Ascending aorta (tissue), 2 donors: ENCODE results near the gene KRT39. TPM values are rescaled to one million over a fixed set of nuclear protein-coding genes. Genes with fewer than 3 reads are reported as not detected.

Experiments used
- DNase-seq, 2 donors: peaks; one replicate each; pipeline ENCODE4 v3.0.0-alpha.2; 2019; ENCODE audit warnings: low spot score in 2 of 2
- H3K27ac ChIP-seq, 2 donors: fragments of 200-600 bp; sonication (generic); one replicate each; pipeline ENCODE4 v1.5.1; 2016 to 2017; ENCODE audit warnings: mild to moderate bottlenecking in 1 of 2
- H3K27me3 ChIP-seq: fragments of 200-600 bp; sonication (generic); one replicate; pipeline ENCODE4 v1.5.1; 2017
- H3K36me3 ChIP-seq, 2 donors: fragments of 200-600 bp; sonication (generic); one replicate each; pipeline ENCODE4 v1.5.1; 2016
- H3K4me1 ChIP-seq, 2 donors: fragments of 200-600 bp; sonication (generic); one replicate each; pipeline ENCODE4 v1.5.1; 2016 to 2017; ENCODE audit warnings: mild to moderate bottlenecking in 1 of 2
- H3K4me3 ChIP-seq, 2 donors: fragments of 200-600 bp; sonication (generic); one replicate each; pipeline ENCODE4 v1.5.1; 2016 to 2017; ENCODE audit warnings: mild to moderate bottlenecking in 1 of 2
- H3K9me3 ChIP-seq, 2 donors: fragments of 200-600 bp; sonication (generic); one replicate each; pipeline ENCODE4 v1.5.1; 2016
- intact Hi-C: fragments of 100-400 bp; cut with DNase I; formaldehyde crosslinking; loops from one replicate; pipeline ENCODE4 v1.15.1; 2023
- total RNA-seq: library from RNA; depleted of rRNA; stranded (reverse); fragments of >200 nt; gene quantifications from one replicate; pipeline ENCODE4 v1.1.0, GENCODE V29; 2016
- TF ChIP-seq, protein P1 (sequence below), 3 experiments: fragments of 200-600 bp in 2 of 3; fragments of 450-650 bp in 1 of 3; sonication (generic) in 2 of 3; IDR thresholded peaks; one replicate each; pipeline ENCODE4 v1.5.1; 2016 to 2019; ENCODE audit warnings: antibody characterized with exemption in 3 of 3, mild to moderate bottlenecking in 1 of 3, moderate library complexity in 1 of 3

Gene KRT39
- total RNA-seq, 1 donor from 2014 or later = not detected

DNA sequence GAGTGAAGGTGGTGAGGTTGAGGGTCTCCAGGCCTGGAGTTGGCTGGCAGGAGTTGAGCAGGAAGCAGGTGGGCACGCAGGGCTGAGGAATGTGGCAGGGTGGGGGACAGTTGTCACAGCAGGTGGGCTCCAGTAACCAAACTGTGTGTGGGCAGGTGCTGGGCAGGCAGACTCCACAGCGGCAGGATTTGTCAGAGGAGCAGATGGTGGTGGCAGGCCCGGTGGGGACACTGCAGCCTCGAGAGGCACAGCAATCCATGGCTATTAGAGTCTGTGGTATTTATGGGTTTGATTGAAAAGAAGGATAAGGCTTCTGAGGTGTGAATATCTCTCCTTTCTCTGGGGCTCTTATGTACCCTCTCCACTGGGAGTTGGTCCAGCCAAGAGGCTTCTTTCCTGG lies 27.1 kb upstream of the KRT39 start, which contains the start of gene KRTAP3-3:
KRTAP3-3 (minus strand) TSS at position 326 of the 400 bp plus-strand sequence; CDS start at position 259, 67 bp downstream.
- Histone ChIP-seq H3K4me1 (no peaks in the 10 kb centered on the region), H3K9me3 (no peaks in the 10 kb centered on the region), H3K27me3 (no peaks in the 10 kb centered on the region), H3K36me3 (no peaks in the 10 kb centered on the region), H3K4me3 (no peak within 1 kb of the TSS), H3K27ac (no peak within 1 kb of the TSS)
- intact Hi-C loops = no loop called here
- no peak for DNase-seq
- TF ChIP-seq, protein P1, sequence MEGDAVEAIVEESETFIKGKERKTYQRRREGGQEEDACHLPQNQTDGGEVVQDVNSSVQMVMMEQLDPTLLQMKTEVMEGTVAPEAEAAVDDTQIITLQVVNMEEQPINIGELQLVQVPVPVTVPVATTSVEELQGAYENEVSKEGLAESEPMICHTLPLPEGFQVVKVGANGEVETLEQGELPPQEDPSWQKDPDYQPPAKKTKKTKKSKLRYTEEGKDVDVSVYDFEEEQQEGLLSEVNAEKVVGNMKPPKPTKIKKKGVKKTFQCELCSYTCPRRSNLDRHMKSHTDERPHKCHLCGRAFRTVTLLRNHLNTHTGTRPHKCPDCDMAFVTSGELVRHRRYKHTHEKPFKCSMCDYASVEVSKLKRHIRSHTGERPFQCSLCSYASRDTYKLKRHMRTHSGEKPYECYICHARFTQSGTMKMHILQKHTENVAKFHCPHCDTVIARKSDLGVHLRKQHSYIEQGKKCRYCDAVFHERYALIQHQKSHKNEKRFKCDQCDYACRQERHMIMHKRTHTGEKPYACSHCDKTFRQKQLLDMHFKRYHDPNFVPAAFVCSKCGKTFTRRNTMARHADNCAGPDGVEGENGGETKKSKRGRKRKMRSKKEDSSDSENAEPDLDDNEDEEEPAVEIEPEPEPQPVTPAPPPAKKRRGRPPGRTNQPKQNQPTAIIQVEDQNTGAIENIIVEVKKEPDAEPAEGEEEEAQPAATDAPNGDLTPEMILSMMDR (IDR thresholded peaks at IDR 0.05) = no peak

DNA sequence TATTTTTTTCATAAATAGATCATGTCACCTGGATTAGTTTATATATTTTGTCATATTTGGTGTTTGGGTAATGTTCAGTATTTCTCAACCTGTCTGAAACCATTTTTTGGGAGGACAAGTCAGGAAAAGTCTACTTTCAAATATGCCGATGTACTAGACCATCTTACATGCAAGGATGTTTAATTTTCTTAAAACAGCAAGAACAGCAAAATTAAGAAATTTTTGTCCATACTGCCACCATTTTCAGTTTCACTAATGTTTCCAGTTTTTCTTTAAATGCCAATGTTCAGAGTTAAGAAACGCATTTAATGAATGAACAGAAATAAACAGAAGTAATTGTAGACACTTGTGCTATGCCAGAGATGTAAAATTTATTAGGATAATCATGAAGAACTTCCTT lies 26.3 kb upstream of the KRT39 start:
- H3K27ac ChIP-seq = no peak overlapping the region
- no peaks in the 10 kb centered on the region for H3K4me1 ChIP-seq
- H3K9me3 ChIP-seq = no peaks in the 10 kb centered on the region
- TF ChIP-seq, protein P1 (IDR thresholded peaks at IDR 0.05) = no peak
- intact Hi-C loops = no loop called here
- H3K27me3 ChIP-seq = no peaks in the 10 kb centered on the region
- H3K36me3 ChIP-seq = no peaks in the 10 kb centered on the region
- H3K4me3 ChIP-seq = no peak overlapping the region
- no peak for DNase-seq

DNA sequence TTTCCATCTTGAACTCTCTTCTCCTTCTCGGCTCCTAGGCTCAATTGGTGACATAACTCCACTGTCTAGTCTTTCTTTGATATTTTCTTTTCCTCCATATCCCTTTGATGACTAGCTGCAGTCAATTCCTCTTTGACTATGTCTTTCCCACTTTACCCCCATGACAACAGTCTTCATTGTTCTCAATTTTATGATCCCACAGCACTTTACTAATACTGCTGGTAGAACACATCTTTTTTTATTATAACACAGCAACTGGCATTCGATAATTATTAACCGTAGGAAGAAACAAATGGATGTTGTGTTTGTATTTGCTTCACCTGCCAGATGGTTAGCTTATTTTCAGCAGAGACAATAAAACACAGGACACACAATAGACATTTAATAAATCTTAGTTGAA lies 25.9 kb upstream of the KRT39 start:
- TF ChIP-seq, protein P1 (IDR thresholded peaks at IDR 0.05) = no peak
- intact Hi-C loops = no loop called here
- DNase-seq = no peak
- Histone ChIP-seq H3K36me3 (no peaks in the 10 kb centered on the region), H3K9me3 (no peaks in the 10 kb centered on the region), H3K4me1 (no peaks in the 10 kb centered on the region), H3K27ac (no peak overlapping the region), H3K4me3 (no peak overlapping the region), H3K27me3 (no peaks in the 10 kb centered on the region)

GRCh38 chr17:40986920-40987319 lies 20.2 kb upstream of the KRT39 start:
- DNase-seq = no peak
- intact Hi-C loops = no loop called here
- Histone ChIP-seq H3K36me3 (no peaks in the 10 kb centered on the region), H3K27ac (no peak overlapping the region), H3K27me3 (no peaks in the 10 kb centered on the region), H3K4me1 (no peaks in the 10 kb centered on the region), H3K9me3 (no peaks in the 10 kb centered on the region), H3K4me3 (no peak overlapping the region)
- TF ChIP-seq, protein P1 (IDR thresholded peaks at IDR 0.05) = no peak

DNA sequence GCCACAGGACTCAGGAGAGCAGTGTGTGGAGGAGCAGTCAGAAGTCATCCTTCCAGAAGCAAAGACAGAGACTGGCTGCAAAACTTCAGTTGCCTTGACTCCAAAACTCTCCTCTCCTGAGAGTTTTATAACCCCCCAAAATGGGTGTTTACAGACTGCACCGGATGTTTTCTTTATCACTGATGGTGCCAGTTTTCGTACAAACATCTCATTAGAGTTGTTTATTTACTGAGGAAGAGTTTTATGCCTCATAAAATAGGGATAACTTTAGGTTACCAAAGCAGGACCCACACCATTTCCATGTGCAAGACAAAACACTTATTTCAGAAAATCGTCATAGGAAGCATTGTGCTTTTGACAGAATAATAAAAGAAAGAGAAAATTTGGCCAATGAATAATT lies 17.5 kb upstream of the KRT39 start, which contains the start of gene KRT40:
KRT40 (minus strand) TSS at position 101 of the 400 bp plus-strand sequence; CDS start at position 48, 53 bp downstream.
- intact Hi-C loops = no loop called here
- TF ChIP-seq, protein P1 (IDR thresholded peaks at IDR 0.05) = no peak
- DNase-seq = no peak
- Histone ChIP-seq H3K36me3 (no peaks in the 10 kb centered on the region), H3K9me3 (no peaks in the 10 kb centered on the region), H3K4me3 (no peak within 1 kb of the TSS), H3K27ac (no peak within 1 kb of the TSS), H3K4me1 (no peaks in the 10 kb centered on the region), H3K27me3 (no peaks in the 10 kb centered on the region)

DNA sequence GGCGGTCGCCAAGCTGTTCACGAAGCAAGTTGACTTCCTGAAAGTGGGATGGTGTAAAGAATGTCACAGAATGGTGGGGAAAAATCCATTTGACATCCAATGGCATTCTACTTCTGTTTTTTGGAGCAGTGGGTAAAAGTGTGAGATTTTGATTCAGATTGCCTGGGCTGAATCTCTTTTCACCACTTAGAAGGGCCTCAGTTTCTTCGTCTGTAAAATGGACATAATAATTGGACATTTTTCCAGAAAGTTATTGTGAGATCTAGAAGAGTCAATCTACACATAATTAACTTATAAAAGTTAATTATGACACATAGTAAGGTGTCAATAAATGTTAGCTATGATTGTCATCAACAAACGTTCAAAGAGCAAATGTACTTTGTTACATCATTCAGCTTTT lies 14.4 kb upstream of the KRT39 start:
- TF ChIP-seq, protein P1 (IDR thresholded peaks at IDR 0.05) = no peak
- no peaks in the 10 kb centered on the region for H3K27me3 ChIP-seq
- H3K4me3 ChIP-seq = no peak overlapping the region
- no peaks in the 10 kb centered on the region for H3K4me1 ChIP-seq
- no peak for DNase-seq
- no peaks in the 10 kb centered on the region for H3K9me3 ChIP-seq
- intact Hi-C loops = no loop called here
- H3K27ac ChIP-seq = no peak overlapping the region
- H3K36me3 ChIP-seq = no peaks in the 10 kb centered on the region
